Spleen (tissue), 7 donors: ENCODE results near the gene CABP4.
A peak's percentile ranks its signal among the peaks of the same experiment; 100 is the strongest.

Experiments
- POLR2AphosphoS5 ChIP-seq, 3 donors: sonication (generic); formaldehyde crosslinking; IDR thresholded peaks; one replicate each; pipeline ENCODE4 v1.5.1; 2017; ENCODE audit warnings: antibody characterized with exemption in 3 of 3
- TF ChIP-seq, protein P1 (sequence below), 11 experiments: fragments of 200-600 bp in 7 of 11; fragments of 450-650 bp in 4 of 11; sonication (generic) in 4 of 11; IDR thresholded peaks in 8 of 11; conservative IDR thresholded peaks in 3 of 11; 1 replicate in 7 of 11; 2 replicates in 4 of 11; pipeline versions ENCODE4 v1.4.0 to v1.8.0; 2016 to 2021; ENCODE audit warnings: antibody characterized with exemption in 11 of 11, inconsistent platforms in 4 of 11, mild to moderate bottlenecking in 1 of 11
- donor health status: DM: no; HTN: no; CAD: no; lungs with moderate emphysema.
- donor health status: DM: no; HTN: no; CAD: no.
- donor health status: DM: no; HTN: no; CAD: no.

DNA sequence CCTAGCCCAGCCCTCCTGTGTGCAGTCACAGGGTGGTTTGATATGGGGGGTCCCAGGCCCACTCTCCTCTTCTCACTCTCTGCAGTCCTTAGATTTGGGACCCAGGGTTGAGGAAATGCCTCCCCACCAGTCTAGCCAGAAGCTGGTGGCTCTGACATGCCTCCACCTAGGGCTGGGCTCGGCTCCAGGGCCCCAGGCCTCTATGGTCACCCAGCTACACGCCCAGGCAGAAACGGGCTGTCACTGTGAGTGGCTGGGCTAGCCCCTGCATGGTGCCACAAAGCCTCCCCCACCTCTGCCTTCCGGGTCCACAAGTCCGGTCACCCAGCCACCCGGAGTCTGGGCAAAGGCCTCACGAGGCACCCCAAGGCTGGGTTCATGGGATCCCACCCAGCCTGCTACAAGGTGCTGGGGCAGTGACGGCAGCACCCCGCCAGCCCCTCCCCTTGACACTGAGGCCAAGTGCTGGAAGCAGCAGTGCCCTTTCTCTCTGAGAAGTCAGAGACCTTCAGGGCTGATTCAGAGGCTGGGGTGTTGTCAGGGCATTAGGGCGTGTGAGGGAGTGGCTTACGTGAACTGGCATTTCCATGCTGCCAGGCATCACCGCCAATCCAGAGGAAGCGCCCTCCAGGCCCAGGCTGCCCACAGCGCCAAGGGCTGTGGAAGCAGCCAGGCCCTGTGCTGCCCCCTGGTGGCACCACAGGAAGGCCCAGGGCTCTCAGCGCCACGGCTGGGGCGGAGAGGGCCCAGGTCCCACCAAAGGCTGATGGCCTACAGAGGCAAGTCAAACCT, 50.6 kb downstream of the CABP4 start:
- TF ChIP-seq, protein P1, sequence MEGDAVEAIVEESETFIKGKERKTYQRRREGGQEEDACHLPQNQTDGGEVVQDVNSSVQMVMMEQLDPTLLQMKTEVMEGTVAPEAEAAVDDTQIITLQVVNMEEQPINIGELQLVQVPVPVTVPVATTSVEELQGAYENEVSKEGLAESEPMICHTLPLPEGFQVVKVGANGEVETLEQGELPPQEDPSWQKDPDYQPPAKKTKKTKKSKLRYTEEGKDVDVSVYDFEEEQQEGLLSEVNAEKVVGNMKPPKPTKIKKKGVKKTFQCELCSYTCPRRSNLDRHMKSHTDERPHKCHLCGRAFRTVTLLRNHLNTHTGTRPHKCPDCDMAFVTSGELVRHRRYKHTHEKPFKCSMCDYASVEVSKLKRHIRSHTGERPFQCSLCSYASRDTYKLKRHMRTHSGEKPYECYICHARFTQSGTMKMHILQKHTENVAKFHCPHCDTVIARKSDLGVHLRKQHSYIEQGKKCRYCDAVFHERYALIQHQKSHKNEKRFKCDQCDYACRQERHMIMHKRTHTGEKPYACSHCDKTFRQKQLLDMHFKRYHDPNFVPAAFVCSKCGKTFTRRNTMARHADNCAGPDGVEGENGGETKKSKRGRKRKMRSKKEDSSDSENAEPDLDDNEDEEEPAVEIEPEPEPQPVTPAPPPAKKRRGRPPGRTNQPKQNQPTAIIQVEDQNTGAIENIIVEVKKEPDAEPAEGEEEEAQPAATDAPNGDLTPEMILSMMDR (IDR thresholded peaks at IDR 0.05 in 8 of 11, conservative IDR thresholded peaks at IDR 0.05 in 3 of 11) = peak; percentile 96 to 99 (median 97)
- TF ChIP-seq POLR2AphosphoS5 (IDR thresholded peaks at IDR 0.05) = peak; percentile 84 to 92 (median 85)
